ENCODE results near the gene TMEM181.

TMEM181 gene

GRCh38 chr6:158619922-158620801 lies 60.3 kb downstream of the TMEM181 start:
- Histone ChIP-seq H3K4me3 (ENCODE audit: low read length) (no peak overlapping the region), H3K9me3 (ENCODE audit: control insufficient read depth, low read depth, low read length) (no peaks in the 10 kb centered on the region), H3K36me3 (ENCODE audit: control insufficient read depth, low read depth, low read length) (peaks cover 18% of the 10 kb centered on the region), H3K9ac (ENCODE audit: low read length) (no peak overlapping the region), H3K27ac (ENCODE audit: low read length) (no peak overlapping the region), H3K27me3 (ENCODE audit: control insufficient read depth, insufficient read depth, low read length) (no peaks in the 10 kb centered on the region), H3K4me1 (ENCODE audit: control insufficient read depth, low read depth, low read length) (no peaks in the 10 kb centered on the region)

GRCh38 chr6:158620963-158621693 lies 61.2 kb downstream of the TMEM181 start:
- H3K4me1 ChIP-seq (ENCODE audit: control insufficient read depth, low read depth, low read length) = no peaks in the 10 kb centered on the region
- no peaks in the 10 kb centered on the region for H3K9me3 ChIP-seq (ENCODE audit: control insufficient read depth, low read depth, low read length)
- H3K27me3 ChIP-seq (ENCODE audit: control insufficient read depth, insufficient read depth, low read length) = no peaks in the 10 kb centered on the region
- no peak overlapping the region for H3K9ac ChIP-seq (ENCODE audit: low read length)
- H3K36me3 ChIP-seq (ENCODE audit: control insufficient read depth, low read depth, low read length) = peaks cover 28% of the 10 kb centered on the region
- no peak overlapping the region for H3K4me3 ChIP-seq (ENCODE audit: low read length)
- H3K27ac ChIP-seq (ENCODE audit: low read length) = no peak overlapping the region

DNA sequence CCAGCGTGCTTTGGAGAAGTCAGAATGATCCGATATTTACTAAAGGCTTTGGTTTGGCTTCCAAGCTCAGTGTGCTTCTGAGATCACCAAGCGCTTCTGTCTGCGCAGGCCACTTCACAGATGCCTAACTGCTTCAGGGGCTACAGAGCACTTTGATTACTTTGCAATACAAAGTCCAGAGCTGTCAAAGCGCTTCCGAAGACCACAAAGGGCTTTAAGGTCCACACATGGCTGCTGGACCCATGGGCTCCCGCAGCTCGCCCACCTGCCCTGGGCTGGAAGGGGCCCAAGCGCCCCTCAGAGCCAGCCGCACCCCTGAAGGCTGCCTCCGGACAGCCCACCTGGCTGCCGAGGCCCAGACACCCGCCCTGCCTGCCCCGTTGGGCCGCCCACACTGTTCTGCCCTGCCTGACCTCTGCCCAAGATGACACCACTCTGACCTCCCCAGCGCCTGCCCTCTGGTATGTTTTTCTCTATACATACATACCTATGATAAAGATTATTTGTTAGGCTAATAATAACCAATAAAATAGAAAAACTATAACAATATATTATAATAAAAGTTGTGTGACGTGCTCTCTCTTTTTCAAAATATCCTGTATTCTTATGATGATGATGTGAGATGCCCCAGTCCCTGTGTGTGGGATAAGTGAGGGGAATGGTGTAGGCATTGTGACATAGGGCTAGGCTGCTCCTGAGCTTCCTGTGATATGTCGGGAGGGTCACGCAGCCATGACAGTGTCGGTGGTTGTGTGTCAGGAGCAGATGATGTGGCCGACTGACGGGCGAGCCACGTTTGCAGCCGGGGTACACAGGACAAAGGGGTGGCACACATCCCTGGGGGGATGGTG lies 62.0 kb downstream of the TMEM181 start:
- H3K27ac ChIP-seq (ENCODE audit: low read length) = no peak overlapping the region
- no peaks in the 10 kb centered on the region for H3K27me3 ChIP-seq (ENCODE audit: control insufficient read depth, insufficient read depth, low read length)
- peaks cover 35% of the 10 kb centered on the region for H3K36me3 ChIP-seq (ENCODE audit: control insufficient read depth, low read depth, low read length)
- no peak overlapping the region for H3K9ac ChIP-seq (ENCODE audit: low read length)
- no peak overlapping the region for H3K4me3 ChIP-seq (ENCODE audit: low read length)
- H3K4me1 ChIP-seq (ENCODE audit: control insufficient read depth, low read depth, low read length) = no peaks in the 10 kb centered on the region
- no peaks in the 10 kb centered on the region for H3K9me3 ChIP-seq (ENCODE audit: control insufficient read depth, low read depth, low read length)

GRCh38 chr6:158622545-158623190 lies 62.8 kb downstream of the TMEM181 start:
- Histone ChIP-seq H3K9ac (ENCODE audit: low read length) (no peak overlapping the region), H3K9me3 (ENCODE audit: control insufficient read depth, low read depth, low read length) (no peaks in the 10 kb centered on the region), H3K27me3 (ENCODE audit: control insufficient read depth, insufficient read depth, low read length) (no peaks in the 10 kb centered on the region), H3K4me1 (ENCODE audit: control insufficient read depth, low read depth, low read length) (no peaks in the 10 kb centered on the region), H3K36me3 (ENCODE audit: control insufficient read depth, low read depth, low read length) (peaks cover 39% of the 10 kb centered on the region), H3K27ac (ENCODE audit: low read length) (no peak overlapping the region), H3K4me3 (ENCODE audit: low read length) (no peak overlapping the region)

DNA sequence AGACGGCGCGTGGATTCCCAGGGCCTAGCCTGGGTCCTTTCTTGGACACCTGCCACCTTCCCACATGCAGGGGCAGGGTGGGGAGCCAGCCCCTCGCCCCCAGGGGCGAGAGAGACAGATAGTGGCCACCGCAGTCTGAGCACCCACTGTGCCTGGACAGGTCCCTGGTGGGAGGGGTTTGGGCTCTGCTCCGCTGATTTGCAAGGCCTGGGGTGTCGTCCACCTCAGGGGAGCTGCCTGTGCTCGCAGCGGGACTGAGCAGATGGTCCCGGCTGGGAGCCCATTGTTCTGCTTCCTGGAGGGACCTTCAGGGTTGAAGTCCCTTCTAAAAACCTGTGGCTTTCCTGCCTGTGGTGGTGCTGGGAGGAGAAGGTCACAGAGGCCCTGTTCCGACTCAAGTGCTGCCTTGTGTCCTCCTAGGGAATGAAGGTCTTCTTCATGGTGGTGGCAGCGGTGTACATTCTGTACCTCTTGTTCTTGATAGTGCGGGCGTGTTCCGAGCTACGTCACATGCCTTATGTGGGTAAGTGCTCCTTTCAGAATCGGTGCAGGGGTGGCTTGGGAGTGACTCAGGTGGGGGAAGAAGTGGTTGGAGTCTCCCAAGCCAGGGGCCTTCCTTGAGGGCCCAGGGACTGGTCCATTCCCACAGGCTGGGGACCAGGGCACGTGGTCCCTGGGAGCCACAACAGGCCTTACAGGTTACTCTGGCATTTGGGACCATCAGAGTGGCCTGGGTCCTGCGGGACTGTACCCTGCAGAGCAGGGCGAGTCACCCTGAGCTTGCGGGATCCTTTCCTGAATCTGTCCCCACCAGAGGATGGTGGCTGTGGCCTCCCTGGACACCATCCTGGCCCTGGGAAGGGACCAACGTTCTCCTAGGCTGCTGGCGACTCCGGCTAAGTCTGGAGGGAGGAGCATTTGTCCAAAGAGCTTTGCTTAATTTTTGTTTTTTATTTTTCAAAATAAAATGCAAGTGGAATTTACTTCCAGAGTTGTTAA lies 65.1 kb downstream of the TMEM181 start:
- Histone ChIP-seq H3K36me3 (ENCODE audit: control insufficient read depth, low read depth, low read length) (peaks cover 45% of the 10 kb centered on the region), H3K27me3 (ENCODE audit: control insufficient read depth, insufficient read depth, low read length) (no peaks in the 10 kb centered on the region), H3K4me3 (ENCODE audit: low read length) (no peak overlapping the region), H3K9me3 (ENCODE audit: control insufficient read depth, low read depth, low read length) (no peaks in the 10 kb centered on the region), H3K9ac (ENCODE audit: low read length) (no peak overlapping the region), H3K4me1 (ENCODE audit: control insufficient read depth, low read depth, low read length) (peaks cover 3% of the 10 kb centered on the region), H3K27ac (ENCODE audit: low read length) (no peak overlapping the region)

GRCh38 chr6:158625881-158626305 lies 66.0 kb downstream of the TMEM181 start:
- H3K27ac ChIP-seq (ENCODE audit: low read length) = no peak overlapping the region
- no peak overlapping the region for H3K4me3 ChIP-seq (ENCODE audit: low read length)
- H3K36me3 ChIP-seq (ENCODE audit: control insufficient read depth, low read depth, low read length) = peaks cover 42% of the 10 kb centered on the region
- H3K9ac ChIP-seq (ENCODE audit: low read length) = no peak overlapping the region
- H3K9me3 ChIP-seq (ENCODE audit: control insufficient read depth, low read depth, low read length) = no peaks in the 10 kb centered on the region
- no peaks in the 10 kb centered on the region for H3K27me3 ChIP-seq (ENCODE audit: control insufficient read depth, insufficient read depth, low read length)
- peaks cover 3% of the 10 kb centered on the region for H3K4me1 ChIP-seq (ENCODE audit: control insufficient read depth, low read depth, low read length)

DNA sequence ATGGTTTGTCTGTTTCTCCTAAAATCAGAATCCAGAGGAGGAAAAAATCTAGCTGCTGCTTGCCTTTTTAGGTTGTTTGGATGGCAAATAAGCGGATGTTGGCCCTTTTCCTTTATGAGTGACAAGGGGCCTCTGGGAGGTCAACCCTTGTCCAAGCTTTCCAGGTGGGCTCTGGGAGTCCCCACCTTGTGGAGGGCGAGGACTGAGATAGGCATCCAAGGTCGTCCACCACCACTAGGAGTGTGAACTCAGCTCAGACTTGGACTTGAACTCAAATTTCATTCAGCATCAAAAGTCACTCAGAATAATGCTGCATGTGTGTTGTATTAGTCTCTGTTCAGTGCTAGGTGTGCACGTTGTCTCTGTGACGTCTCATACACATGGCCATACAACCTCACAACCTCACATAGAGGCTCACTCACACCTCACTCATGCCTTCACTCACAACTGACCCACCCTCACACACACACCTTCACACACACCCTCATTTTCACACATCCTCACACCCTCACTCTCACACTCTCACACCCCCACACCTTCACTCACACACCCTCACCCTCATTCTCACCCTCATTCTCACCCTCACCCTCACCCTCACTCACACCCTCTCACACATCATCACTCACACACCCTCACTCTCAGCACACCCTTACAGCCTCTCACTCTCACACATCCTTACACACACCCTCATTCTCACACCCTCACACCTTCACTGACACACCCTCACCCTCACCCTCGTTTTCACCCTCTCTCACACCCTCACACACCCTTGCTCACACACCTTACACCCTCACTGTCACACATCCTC lies 66.7 kb downstream of the TMEM181 start:
- H3K27me3 ChIP-seq (ENCODE audit: control insufficient read depth, insufficient read depth, low read length) = no peaks in the 10 kb centered on the region
- peaks cover 40% of the 10 kb centered on the region for H3K36me3 ChIP-seq (ENCODE audit: control insufficient read depth, low read depth, low read length)
- peaks cover 3% of the 10 kb centered on the region for H3K4me1 ChIP-seq (ENCODE audit: control insufficient read depth, low read depth, low read length)
- no peak overlapping the region for H3K27ac ChIP-seq (ENCODE audit: low read length)
- H3K9me3 ChIP-seq (ENCODE audit: control insufficient read depth, low read depth, low read length) = no peaks in the 10 kb centered on the region
- H3K4me3 ChIP-seq (ENCODE audit: low read length) = no peak overlapping the region
- H3K9ac ChIP-seq (ENCODE audit: low read length) = no peak overlapping the region

DNA sequence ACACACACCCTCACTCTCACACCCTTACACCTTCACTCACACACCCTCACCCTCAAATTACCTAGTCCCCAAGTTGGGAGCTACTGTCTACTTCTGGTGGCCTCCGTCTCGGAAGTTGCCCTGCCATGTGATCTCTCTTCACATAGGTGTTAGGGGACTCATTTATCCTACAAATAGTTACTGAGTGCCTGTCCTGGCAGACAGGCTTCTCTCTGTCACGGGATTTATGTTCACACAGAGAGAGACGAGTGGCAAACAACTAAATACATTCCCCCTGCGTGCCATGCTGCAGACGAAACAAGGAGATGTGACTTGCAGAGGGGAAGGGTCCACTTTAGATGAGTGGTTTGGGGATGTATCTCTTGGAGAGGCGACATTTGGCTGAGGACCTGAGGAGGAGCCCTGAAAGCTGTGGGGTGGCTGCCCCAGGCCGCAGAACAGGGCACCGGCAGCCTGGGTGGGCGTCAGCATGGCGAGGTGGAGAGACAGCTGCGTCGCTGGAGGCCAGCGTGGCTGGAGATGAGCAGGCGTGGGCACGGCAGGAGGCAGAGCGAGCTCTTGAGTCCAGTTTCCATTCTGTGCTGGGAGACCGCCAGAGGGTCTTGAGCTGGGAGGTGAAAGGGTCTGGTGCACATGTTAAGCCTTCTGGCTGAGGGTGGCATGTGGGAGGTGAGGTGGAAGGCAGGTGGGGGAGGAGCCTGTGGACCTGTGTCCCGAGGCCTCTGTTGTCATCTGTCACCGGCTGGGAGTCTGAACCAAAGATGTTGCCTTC lies 67.5 kb downstream of the TMEM181 start:
- Histone ChIP-seq H3K27ac (ENCODE audit: low read length) (no peak overlapping the region), H3K27me3 (ENCODE audit: control insufficient read depth, insufficient read depth, low read length) (no peaks in the 10 kb centered on the region), H3K4me1 (ENCODE audit: control insufficient read depth, low read depth, low read length) (peaks cover 3% of the 10 kb centered on the region), H3K9ac (ENCODE audit: low read length) (no peak overlapping the region), H3K36me3 (ENCODE audit: control insufficient read depth, low read depth, low read length) (peaks cover 46% of the 10 kb centered on the region), H3K4me3 (ENCODE audit: low read length) (no peak overlapping the region), H3K9me3 (ENCODE audit: control insufficient read depth, low read depth, low read length) (no peaks in the 10 kb centered on the region)

GRCh38 chr6:158627940-158628211 lies 68.0 kb downstream of the TMEM181 start:
- Histone ChIP-seq H3K4me1 (ENCODE audit: control insufficient read depth, low read depth, low read length) (peaks cover 3% of the 10 kb centered on the region), H3K27me3 (ENCODE audit: control insufficient read depth, insufficient read depth, low read length) (no peaks in the 10 kb centered on the region), H3K9me3 (ENCODE audit: control insufficient read depth, low read depth, low read length) (no peaks in the 10 kb centered on the region), H3K4me3 (ENCODE audit: low read length) (no peak overlapping the region), H3K9ac (ENCODE audit: low read length) (no peak overlapping the region), H3K36me3 (ENCODE audit: control insufficient read depth, low read depth, low read length) (peaks cover 43% of the 10 kb centered on the region), H3K27ac (ENCODE audit: low read length) (no peak overlapping the region)
